SH-SY5Y (cell line): ENCODE data around the gene PLEKHA7.

Experiments used
- GATA2 ChIP-seq: IDR thresholded peaks from 2 replicates; pipeline ENCODE4 v1.6.1; 2011; ENCODE audit warnings: mild to moderate bottlenecking, low read depth, low read length
- GATA3 ChIP-seq: IDR thresholded peaks from 2 replicates; pipeline ENCODE4 v1.6.1; 2011; ENCODE audit warnings: low read depth, mild to moderate bottlenecking, low read length, moderate library complexity

- TF ChIP-seq GATA2 (no peak), GATA3 (no peak)
These were observed 108.8 kb downstream of the PLEKHA7 start for GRCh38 chr11:16905375-16905774.
